NCI-H146 (cell line): ENCODE measurements around the gene LARGE1.

Experiments used
- DNase-seq: peaks from one replicate; lab custom pipeline; 2025; lab: John Stamatoyannopoulos, UW

The LARGE1 gene

DNA sequence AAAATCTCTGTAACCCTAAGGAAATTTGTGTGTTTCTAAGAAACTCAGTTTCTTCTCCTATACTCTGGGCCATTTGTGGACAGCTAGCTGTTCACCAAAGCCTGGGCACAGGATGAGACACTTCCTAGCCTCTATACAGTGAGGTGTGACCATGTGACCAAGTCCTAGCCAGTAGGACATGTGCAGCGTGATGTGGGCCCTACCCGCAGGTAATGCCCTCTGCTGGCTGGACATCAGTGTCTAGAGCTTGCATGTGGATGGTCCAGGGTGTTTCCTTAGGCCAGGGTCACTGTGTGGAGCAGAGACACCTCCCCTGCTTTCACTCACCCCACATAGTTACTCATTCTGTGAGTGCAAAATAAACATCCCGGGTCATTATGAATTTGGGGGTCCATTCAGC, 100.5 kb downstream of the LARGE1 start:
- no peak for DNase-seq

DNA sequence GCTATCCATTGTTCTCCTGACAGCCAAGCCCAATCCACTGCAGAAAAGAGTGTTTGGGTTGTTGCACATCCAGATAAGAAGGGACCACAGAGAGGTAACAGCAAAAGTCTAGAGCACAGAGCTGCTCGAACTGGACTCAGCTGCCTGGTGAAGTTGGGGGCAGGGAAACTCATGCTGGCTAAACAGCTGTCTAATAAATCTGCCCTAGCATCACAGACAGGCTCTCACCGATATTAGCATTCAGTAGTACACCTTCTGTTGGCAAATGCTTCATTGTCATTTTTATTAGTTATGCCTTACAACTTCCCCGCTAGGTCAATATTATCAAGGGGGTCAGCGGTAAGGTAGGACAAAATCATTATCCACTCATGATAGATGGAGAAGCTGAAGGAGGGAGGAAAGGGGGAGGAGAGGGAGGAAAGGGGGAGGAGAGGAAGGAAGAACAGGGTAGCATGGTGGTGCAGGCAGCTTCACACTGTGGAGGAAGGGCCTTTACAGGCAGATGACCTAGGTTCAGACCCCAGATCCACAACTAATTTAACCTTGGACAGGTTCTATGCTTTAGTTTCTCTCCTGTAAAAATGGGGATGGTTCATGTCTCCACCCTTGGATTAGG, 102.7 kb downstream of the LARGE1 start:
- no peak for DNase-seq

DNA sequence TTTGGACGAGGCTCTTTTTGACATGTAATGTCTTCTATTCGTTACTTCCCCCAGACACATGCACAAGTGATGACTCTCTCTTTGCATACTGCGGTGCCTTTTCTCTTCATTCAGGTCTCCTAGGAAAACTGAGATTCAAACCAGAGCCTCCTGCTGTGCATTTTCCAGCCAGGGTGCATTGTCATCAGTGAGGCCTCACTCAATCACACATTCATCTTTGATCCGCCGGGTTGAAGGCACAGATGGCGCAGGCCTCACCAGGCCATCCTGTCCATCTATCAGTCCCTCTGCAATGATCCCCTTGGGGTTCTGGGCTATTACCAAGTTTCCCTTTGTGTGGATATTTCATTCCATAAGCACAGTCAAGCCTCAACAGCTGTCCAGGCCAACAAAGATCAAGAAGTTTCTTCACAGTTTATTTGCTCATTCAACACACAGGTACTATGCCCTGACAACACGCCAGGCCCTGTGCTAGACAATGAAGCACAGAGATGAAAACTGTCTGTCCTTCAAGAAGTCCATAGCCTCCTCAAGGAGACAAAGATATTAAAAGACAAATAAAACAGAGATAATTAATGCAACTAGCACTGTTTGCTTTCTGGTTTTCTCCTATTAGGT, 107.8 kb downstream of the LARGE1 start:
- no peak for DNase-seq

DNA sequence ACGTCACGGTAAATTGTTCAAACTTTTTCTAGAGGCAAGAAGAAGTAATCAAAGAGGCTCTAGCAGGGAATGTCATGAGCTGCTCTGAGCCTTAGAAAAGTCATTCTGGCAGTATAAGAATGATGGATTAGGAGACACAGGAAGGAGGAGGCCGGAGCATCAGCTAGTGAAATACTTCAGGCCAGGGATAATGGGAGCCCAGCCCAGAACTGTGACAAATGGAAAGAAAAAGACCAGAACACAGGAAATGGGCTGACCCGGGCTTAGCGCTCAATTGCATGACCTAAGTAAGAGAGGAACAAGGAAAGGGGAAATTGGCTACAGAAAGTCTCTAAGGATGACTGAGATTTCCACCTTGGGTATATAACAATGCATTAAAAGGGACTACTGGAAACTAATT, 108.6 kb downstream of the LARGE1 start:
- DNase-seq: no peak

DNA sequence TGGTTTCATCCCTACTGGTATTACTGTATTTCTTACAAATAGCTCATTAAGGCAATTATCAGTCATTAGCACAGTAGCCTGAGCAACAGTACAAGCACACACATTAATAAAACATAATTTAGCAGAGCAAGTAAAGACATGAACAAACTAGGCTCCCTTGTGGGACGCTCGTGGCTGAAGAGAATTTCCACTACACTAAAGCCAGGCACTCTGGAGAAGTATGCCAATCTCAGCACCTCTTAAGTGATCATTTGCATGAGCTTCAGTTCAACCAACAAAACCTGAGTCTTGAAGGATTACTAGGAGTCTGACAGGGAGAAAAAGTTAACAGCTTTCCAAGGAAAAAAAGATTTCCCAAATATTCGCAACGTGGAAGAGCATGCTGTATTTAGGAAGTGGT, 109.1 kb downstream of the LARGE1 start:
- peak; percentile 82 for DNase-seq

DNA sequence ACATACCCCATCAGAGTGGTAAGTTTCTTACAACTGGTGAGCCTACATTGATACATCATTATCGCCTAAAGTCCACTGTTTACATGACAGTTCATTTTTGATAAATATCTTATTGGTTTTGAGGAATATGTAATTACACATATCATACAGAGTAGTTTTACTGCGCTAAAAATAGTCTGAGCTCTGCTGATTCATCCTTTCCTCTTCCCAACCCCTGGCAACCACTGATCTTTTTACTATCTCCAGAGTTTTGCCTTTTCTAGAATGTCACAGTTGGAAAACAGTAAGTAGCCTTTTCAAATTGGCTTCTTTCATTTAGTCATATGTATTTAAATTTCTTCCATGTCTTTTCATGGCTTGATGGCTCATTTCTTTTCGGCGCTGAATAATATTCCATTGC, 112.8 kb downstream of the LARGE1 start:
- no peak for DNase-seq

DNA sequence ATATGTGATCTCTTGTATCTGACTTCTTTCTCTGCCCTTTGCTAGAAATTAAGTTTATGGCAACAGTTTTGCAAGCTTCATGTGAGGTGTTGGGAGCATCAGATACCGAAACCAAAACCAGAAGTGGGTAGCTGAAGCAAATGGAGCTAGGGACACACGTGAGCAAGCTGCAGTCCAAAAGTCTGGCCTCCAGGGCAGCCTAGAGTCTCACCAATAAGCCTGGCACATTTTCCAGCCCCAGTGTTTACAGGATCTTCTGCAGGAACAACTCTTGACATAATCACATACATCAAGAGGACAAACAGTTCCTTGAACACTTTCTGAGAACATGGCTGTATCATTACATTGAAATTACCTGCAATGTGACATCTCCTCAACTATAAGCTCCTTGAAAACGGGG, 114.1 kb downstream of the LARGE1 start:
- no peak for DNase-seq

DNA sequence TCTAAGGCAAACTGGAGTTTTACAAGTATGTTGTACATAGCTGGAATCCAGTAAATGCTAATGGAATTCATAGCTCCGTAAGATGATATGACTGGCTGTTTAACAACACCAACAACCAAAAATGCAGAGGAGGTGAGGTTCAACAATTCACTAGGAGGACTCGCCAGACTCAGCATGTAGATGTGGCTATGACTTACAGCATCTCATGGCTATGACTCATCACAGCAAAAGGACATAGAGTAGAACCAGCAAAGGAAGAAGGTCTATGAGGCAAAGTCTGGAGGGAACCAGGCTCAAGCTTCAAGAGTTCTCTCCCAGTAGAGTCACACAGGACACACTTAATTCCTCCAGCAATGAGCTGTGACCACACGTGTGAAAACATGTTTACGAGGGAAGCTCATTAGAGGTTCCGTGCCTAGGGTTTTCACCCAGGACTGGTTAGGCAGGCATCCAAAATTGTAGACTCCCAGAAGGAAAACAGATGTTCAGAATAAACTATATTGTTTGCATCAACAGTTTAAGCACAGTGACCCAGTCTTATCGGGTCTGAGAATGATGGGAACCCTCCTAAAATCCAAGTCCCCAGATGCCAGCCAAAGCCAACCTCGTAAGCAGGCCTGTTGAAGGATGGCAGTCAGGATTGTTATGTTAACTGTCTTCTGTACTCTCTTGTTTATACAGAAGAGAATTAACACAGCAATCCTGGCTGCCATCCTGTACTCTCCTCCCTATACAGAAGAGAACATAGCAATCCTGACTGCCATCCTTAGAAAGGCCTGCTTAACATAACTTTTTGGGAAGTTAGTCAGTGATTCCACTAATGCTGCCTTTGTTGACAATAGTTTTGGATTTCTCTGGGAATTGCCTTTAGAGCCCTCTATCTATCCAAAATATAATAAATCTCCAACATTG, 116.6 kb downstream of the LARGE1 start:
- no peak for DNase-seq

DNA sequence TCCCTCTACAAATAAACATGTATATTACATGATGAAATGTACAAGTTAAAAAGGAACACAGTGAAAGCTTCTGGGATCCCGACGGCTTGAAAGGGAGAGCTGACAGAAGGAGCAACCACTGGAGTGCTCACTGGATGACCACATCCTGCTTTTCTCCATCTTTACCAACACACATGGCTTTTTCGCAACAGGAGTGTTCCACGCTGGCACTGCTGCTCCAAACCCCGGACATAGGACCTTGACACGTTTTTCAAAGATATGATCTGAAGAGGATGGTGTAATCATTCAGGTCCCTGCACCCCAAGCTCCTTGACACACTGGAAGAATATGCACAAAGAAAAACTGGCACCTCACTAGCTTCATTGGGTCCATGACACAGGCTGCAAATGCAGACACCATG, 121.9 kb downstream of the LARGE1 start:
- DNase-seq: no peak

DNA sequence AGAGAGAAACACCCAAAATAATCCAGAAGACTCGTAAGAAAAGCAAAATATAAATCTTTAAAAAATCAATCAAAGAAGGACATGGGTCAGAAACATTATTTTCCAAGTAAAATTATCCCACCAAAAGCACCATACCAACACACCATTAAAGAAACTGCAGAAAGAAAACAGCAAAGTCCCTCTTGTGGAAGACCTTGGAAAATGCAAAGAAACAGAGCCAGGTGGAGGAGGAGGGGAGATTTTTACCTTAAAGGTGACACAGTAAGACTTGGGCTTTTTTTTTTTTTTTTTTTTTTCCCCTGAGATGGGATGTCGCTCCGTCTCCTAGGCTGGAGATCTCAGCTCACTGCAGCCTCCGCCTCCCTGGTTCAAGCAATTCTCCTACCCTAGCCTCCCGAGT, 123.8 kb downstream of the LARGE1 start:
- DNase-seq: no peak

DNA sequence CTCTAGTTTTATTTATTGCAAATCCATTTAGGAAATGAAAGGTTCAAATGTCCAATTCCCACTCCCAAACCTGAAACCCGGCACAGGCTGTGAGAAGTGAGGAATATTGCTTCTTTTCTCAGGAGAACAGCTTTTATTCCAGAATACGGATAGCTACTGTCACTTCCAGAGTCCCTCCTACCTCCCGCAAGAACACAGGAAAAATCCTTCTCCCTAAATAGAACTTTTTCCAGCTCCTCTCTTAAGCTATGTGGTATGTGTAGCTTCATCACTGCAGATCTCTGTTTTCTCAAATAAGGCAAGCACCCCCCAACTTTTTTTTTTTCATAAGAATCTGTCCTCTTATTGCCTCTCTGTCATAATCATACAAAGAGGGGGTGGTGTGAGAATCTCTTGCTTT, 126.8 kb downstream of the LARGE1 start:
- no peak for DNase-seq

DNA sequence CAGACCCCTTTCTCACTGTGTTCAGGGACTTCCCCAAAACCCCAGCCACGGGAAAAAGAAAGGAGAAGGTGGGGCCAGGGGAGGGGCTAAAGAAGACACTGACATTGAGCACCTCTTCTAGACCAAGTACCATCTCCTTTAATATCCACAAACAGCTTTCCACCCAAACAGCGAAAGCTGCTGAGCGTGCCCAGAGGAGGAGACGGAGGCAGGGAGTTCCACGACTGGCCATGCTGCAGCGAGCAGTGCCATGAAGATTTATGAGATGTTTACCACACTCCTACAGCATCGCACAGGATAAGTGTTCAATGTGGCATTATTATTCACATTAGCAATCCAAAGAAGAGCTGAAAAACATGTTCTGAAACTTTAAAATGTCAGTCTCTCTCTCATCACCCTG, 127.4 kb downstream of the LARGE1 start:
- DNase-seq: no peak

DNA sequence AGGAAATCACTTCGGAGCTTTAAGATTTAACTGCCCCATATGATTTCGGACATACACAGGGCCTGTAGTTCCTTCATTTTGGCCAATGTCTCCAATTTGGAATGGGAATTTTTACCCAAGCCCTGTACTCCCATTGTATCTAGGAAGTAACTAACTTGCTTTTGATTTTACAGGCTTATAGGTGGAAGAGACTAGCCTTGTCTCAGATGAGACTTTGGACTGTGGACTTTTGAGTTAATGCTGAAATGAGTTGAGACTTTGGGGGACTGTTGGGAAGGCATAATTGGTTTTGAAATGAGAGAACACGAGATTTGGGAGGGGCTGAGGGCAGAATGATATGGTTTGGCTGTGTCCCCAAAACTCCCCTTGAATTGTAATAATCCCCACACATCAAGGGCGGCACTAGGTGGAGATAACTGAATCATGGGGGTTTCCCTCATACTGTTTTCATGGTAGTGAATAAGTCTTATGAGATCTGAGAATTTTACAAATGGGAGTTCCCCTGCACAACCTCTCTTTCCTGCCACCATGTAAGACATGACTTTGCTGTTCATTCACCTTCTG, 130.5 kb downstream of the LARGE1 start:
- no peak for DNase-seq

DNA sequence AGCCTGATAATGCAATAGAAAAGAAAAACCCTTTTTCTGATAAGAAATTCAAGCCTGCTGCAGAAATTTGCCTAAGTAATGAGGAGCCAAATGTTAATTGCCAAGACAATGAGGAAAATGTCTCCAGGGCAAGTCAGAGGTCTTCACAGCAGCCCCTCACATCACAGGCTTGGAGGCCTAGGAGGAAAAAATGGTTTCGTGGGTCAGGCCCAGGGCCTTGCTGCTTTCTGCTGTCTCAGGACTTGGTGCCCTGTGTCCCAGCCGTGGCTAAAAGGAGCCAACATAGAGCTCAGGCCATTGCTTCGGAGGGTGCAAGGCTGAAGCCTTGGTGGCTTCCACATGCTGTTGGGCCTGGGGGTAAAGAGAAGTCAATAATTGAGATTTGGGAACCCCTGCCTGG, 131.3 kb downstream of the LARGE1 start:
- DNase-seq: no peak

DNA sequence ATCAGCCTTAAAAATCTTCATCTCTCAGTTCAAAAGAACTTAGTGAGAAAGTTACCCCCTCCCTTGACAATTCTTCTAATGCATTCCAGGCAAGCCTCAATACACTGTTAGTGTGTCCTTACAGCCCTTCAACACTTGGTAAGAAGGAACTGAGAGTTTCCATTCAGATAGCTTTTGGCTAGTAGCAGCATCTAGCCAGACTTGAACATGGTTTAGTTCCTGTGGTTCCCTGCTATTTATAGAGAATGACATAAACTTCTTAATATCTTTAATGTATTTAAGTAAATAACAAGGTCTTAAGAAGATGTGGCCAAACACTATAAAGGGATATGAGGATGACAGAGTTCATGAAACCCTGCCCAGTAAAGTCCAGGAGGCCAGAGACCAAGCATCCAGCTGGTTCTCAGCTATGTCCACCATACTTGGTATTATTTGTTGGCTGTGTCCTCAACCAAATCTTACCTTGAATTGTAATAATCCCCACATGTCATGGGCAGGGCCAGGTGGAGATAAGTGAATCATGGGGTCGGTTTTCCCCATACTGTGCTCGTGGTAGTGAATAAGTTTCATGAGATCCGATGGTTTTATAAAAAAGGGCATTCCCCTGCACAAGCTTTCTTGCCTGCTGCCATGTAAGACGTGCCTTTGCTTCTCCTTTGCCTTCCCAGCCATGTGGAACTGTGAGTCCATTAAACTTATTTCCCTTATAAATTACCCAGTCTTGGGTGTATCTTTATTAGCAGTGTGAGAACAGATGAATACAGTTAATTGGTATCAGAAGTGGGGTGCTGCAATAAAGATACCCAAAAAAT, 132.4 kb downstream of the LARGE1 start:
- no peak for DNase-seq

DNA sequence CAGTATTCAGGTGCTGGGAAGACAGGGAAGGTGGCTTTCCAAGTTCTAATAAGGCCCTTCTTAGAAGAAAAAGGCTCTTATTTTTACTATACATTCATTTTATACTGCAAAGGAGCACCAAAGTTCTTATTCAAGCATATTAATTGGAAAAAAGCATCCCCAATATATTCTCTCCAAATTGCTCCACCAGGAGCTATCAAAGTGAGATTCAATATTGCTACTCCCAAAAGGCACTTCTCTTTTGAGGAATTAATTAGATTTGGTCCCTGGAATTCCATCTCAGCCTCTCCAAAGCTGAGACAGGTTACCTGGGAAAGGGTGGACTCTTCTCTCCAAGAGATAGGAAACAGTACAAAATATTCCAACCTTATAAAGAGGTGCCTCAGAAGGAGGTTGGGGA, 134.1 kb downstream of the LARGE1 start:
- DNase-seq: no peak

DNA sequence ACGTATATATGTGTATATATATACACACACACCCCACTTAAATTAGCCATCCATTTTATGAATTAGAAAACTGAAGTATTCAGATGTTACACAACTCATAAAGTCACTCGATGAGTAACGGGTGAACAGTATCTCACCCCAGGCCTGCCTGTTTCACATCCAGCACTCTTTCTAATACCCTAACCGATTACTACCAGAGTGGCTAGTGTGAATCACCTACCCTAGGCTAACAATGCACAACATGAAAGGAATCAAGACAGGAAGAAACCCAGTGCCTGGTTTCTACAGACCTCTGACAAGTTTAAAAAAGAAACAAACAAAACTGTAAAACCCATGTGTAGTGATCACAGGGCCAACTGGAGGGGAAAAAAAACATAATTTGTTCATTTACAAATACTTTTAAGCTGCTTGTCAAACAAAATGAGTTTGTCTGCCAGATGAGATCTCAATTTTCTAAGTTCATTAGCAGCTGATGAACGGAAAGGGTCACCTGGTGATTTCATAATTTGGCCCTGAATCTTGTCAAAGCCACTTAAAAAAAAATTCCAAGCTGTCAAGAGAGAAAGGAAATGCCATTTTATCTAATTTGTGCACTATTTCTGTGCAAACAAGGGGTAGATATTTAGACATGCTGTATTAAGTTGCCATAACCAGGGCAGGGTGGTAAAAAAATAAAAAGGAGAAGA, 134.8 kb downstream of the LARGE1 start:
- DNase-seq: peak; percentile 28

DNA sequence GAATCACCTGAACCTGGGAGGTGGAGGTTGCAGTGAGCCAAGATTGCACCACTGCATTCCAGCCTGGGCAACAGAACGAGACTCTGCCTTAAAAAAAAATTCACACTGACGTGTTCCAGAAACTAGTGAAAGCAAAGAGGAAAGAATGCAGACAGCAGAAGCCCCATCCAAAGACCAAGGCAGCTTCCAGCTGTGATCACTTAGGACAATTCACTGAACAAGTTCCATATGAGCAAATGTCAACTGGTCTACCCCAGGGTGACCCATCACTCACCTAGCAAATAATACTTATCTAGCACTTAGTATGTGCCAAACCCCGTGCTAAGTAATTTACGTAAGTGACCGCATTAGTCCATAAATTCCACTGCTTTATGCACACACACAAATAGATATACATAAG, 138.9 kb downstream of the LARGE1 start:
- DNase-seq: no peak

DNA sequence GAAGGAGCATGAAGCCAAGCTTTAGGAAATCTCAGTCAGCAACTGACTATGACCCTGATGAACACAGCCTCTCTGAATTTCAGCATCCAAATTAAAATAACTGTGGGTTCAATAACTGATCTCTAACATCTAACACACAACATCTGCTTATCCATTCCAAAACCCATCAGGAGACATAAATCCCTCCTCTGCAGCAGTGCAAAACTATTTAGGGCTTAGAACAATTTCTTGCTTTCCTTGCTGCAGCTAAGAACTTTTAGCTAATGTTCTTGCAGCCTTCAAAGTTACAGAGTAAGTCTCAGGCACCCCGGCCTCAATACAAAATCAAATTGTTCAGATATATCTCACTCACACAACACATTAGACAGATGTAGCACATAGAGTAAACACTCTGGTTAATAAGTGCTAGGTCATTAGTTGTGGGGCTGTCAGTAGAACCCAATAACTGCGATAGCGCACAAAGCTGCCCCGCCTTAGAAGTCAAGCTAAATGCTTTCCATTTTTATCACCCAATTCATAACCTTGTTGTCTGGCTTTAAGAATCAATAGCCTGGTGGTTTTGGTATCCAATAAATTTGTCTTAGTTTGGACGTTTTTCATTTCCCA, 139.6 kb downstream of the LARGE1 start:
- no peak for DNase-seq

DNA sequence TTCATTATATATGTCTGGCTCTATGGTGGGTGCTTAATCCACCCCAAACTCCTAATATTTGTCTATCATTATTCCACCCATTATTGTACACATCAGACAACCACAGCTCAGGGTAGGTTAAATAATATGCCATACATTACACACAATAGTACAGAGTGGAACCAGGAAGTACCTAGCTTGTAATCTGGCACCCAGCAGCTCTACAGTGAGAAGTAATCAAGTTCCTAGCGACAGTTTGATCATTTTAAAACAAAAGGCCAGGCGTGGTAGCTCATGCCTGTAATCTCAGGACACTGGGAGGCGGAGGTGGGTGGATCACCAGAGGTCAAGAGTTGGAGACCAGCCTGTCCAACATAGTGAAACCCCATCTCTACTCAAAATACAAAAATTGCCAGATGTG, 141.0 kb downstream of the LARGE1 start:
- DNase-seq: no peak

DNA sequence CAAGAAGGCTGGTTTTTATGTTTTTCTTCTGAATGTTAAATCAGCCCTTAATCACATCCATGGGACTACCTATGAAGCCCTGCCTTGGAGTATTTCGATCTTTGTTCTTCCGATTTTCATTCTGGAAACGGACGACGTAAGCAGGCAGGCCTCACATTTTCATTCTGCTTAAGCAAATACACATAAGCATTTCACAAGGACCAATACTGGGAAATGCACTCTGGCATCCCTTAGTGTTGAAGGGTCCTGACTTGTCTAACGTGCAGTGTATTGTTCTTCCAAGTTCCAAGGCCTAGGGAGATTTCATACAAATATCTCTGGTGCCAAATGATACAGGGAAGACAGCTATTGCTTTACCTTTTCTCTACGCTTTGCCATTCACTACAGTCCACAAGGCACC, 143.8 kb downstream of the LARGE1 start:
- DNase-seq: no peak
